Endothelial cell of umbilical vein (primary cell): ENCODE data around the gene GSTA1.

Source experiments
- EZH2 ChIP-seq: IDR thresholded peaks from 2 replicates; pipeline ENCODE4 v1.6.1; 2012; ENCODE audit warnings: borderline replicate concordance, low read depth, mild to moderate bottlenecking, moderate library complexity, low read length, inconsistent platforms; ENCODE audit not compliant: severe bottlenecking
- FOS ChIP-seq: IDR thresholded peaks from 2 replicates; pipeline ENCODE4 v1.6.1; 2011; ENCODE audit warnings: mild to moderate bottlenecking, low read length, moderate library complexity, borderline replicate concordance; ENCODE audit not compliant: insufficient read depth
- MYC ChIP-seq: IDR thresholded peaks from one replicate; pipeline ENCODE4 v1.6.1; 2011; ENCODE audit warnings: mild to moderate bottlenecking, low read depth, low read length
- POLR2A ChIP-seq: IDR thresholded peaks from 2 replicates; pipeline ENCODE4 v1.6.1; 2012; ENCODE audit warnings: low read depth, mild to moderate bottlenecking, control low read depth, low read length
- TF ChIP-seq, protein P1 (sequence below), 2 donors: IDR thresholded peaks; 1 replicate in 1 of 2; 2 replicates in 1 of 2; pipeline ENCODE4 v1.5.1; 2011; ENCODE audit warnings: low read length in 2 of 2, mild to moderate bottlenecking in 2 of 2, moderate library complexity in 2 of 2, control low read depth in 1 of 2, inconsistent platforms in 1 of 2, low read depth in 1 of 2; ENCODE audit not compliant: insufficient read depth in 1 of 2; ENCODE audit errors: extremely low read depth in 1 of 2

DNA sequence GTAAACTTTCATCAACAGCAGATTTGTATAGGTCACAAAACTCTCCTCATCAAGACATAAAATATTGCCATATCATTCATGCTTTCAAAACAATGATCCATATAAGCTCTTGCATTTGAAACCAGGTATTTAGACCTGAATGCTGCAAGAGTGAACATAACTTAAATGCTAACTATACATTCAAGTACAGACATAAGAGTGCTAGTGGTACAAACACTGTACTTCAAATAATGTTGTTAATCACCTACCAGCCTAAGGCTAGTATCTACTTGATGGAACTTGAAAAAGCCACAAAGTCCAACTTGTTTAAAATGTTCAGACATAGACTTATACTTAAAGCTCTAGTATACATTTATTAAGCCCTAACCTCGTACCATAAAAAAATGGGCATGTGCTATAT lies 24.4 kb downstream of the GSTA1 start:
- TF ChIP-seq, protein P1, sequence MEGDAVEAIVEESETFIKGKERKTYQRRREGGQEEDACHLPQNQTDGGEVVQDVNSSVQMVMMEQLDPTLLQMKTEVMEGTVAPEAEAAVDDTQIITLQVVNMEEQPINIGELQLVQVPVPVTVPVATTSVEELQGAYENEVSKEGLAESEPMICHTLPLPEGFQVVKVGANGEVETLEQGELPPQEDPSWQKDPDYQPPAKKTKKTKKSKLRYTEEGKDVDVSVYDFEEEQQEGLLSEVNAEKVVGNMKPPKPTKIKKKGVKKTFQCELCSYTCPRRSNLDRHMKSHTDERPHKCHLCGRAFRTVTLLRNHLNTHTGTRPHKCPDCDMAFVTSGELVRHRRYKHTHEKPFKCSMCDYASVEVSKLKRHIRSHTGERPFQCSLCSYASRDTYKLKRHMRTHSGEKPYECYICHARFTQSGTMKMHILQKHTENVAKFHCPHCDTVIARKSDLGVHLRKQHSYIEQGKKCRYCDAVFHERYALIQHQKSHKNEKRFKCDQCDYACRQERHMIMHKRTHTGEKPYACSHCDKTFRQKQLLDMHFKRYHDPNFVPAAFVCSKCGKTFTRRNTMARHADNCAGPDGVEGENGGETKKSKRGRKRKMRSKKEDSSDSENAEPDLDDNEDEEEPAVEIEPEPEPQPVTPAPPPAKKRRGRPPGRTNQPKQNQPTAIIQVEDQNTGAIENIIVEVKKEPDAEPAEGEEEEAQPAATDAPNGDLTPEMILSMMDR (IDR thresholded peaks at IDR 0.05; ENCODE audit: extremely low read depth in 1 of 2, insufficient read depth in 1 of 2, low read depth in 1 of 2, low read length in 2 of 2) = no peak
- no peak for TF ChIP-seq POLR2A
- TF ChIP-seq EZH2 = no peak
- TF ChIP-seq FOS = no peak
- TF ChIP-seq MYC = no peak
